Measurements from ENCODE around the gene C1orf174. TPM values are rescaled to one million over a fixed set of nuclear protein-coding genes. Genes with fewer than 3 reads are reported as not detected.

C1orf174 gene
- total RNA-seq, 1 experiment from 2014 or later: 21.1 TPM

DNA sequence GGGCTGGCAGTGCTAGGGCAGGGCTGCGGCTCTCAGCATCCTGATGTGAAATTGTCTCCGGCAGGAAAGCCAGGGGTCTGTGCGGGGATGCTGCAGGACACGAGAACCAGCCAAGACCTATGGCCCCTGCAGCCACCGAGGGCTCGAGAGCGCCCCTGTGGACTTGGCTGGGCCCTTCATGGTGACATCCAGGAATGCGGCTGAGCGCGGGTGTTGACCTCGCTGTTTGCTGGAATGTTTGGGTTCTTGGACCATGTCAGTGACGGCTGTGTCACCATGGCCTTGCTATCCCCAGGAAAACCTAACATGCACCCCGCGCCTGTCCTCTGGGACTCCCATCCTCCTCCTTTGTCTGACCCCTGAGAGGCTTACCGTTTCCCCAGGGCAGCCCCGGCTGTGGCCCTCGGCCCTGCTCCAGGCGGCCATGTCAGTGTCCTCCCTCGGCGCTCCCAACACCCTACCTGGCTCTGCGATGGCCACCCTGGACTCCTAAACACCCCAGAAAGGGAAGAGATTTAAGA lies 14.3 kb upstream of the C1orf174 start:
- H2AFZ ChIP-seq (ENCODE audit: low read length): no peak overlapping the region
- H3K4me1 ChIP-seq (ENCODE audit: insufficient read depth, low read length): no peaks in the 10 kb centered on the region; the same call in 1 of the 2 replicates
- no CpG with 5 or more reads among the region's 21 CpGs for WGBS (ENCODE audit: extremely low coverage, insufficient read length, low lambda C conversion rate)
- H3K4me2 ChIP-seq (ENCODE audit: insufficient read depth, insufficient read length, low read length): no peak overlapping the region
- H3K18ac ChIP-seq (ENCODE audit: insufficient read length, low read depth, low read length): no peak overlapping the region
- H4K20me1 ChIP-seq (ENCODE audit: control insufficient read depth, insufficient read depth, insufficient read length): no peaks in the 10 kb centered on the region
- H3K79me1 ChIP-seq (ENCODE audit: insufficient read depth, low read depth, low read length, poor library complexity, severe bottlenecking): no peaks in the 10 kb centered on the region
- H2BK5ac ChIP-seq (ENCODE audit: insufficient read length, low read length): no peak overlapping the region
- H2BK12ac ChIP-seq (ENCODE audit: insufficient read length, low read depth, low read length): no peak overlapping the region
- no peaks in the 10 kb centered on the region for H3K9me3 ChIP-seq (ENCODE audit: control insufficient read depth, low read depth, low read length)
- peaks cover 9% of the 10 kb centered on the region for H3K27me3 Mint-ChIP-seq (ENCODE audit: low read depth)
- peaks cover 0 to 2% (median 0%) of the 10 kb centered on the region in 3 experiments; a peak in 1 of 7 replicates for H3K36me3 Mint-ChIP-seq (ENCODE audit: insufficient read depth in 1 of 3, low read depth in 3 of 3)
- no peak overlapping the region for H3K27ac Mint-ChIP-seq
- no peak overlapping the region for H3K4me3 Mint-ChIP-seq
- H3K14ac ChIP-seq (ENCODE audit: insufficient read depth, low read length): no peak overlapping the region
- H3K79me2 ChIP-seq (ENCODE audit: insufficient read depth, low read length): no peaks in the 10 kb centered on the region
- no peak overlapping the region for H3K4ac ChIP-seq (ENCODE audit: low read depth, low read length)
- H2AK5ac ChIP-seq (ENCODE audit: insufficient read length, low read length): no peak overlapping the region
- no peak overlapping the region for H2BK20ac ChIP-seq (ENCODE audit: low read depth, low read length, poor library complexity, severe bottlenecking)
- no peak overlapping the region for H3K27ac ChIP-seq (ENCODE audit: insufficient read length, low read depth, low read length)
- H3K9ac ChIP-seq (ENCODE audit: extremely low read depth, insufficient read length, low read length): no peak overlapping the region
- no peak for DNase-seq
- H3K23me2 ChIP-seq (ENCODE audit: insufficient read length, low read depth, low read length, poor library complexity, severe bottlenecking): no peaks in the 10 kb centered on the region
- TF ChIP-seq, protein P1, sequence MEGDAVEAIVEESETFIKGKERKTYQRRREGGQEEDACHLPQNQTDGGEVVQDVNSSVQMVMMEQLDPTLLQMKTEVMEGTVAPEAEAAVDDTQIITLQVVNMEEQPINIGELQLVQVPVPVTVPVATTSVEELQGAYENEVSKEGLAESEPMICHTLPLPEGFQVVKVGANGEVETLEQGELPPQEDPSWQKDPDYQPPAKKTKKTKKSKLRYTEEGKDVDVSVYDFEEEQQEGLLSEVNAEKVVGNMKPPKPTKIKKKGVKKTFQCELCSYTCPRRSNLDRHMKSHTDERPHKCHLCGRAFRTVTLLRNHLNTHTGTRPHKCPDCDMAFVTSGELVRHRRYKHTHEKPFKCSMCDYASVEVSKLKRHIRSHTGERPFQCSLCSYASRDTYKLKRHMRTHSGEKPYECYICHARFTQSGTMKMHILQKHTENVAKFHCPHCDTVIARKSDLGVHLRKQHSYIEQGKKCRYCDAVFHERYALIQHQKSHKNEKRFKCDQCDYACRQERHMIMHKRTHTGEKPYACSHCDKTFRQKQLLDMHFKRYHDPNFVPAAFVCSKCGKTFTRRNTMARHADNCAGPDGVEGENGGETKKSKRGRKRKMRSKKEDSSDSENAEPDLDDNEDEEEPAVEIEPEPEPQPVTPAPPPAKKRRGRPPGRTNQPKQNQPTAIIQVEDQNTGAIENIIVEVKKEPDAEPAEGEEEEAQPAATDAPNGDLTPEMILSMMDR (conservative IDR thresholded peaks at IDR 0.05): no peak
- H3K9me3 Mint-ChIP-seq: peaks cover 2 to 3% of the 10 kb centered on the region in 2 experiments; a peak in 3 of 5 replicates
- no peak overlapping the region for H3K23ac ChIP-seq (ENCODE audit: insufficient read length, low read depth, low read length)
- H3K4me1 Mint-ChIP-seq: peaks cover 9 to 12% of the 10 kb centered on the region in 2 experiments
- no peak overlapping the region for H4K8ac ChIP-seq (replicated peaks; ENCODE audit: insufficient read length, low read depth, low read length)
- no peak overlapping the region for H3K56ac ChIP-seq (ENCODE audit: insufficient read length, low read depth, low read length)
- no peaks in the 10 kb centered on the region for H3K27me3 ChIP-seq (ENCODE audit: insufficient read depth, low read length)
- H4K91ac ChIP-seq (ENCODE audit: insufficient read length, low read depth, low read length): no peak overlapping the region
- no peak overlapping the region for H4K5ac ChIP-seq (ENCODE audit: insufficient read length, low read depth, low read length)
- no peak overlapping the region for H3T11ph ChIP-seq (ENCODE audit: low read length)
- no peak overlapping the region for H2BK15ac ChIP-seq (ENCODE audit: low read depth, low read length)
- H2BK120ac ChIP-seq (ENCODE audit: low read depth, low read length, poor library complexity, severe bottlenecking): no peak overlapping the region
